HS-27A (cell line): ENCODE data around the gene NFIA.
A peak's percentile ranks its signal among the peaks of the same experiment; 100 is the strongest.

Experiments
- DNase-seq: peaks from one replicate; pipeline ENCODE4 v3.0.0-alpha.2; 2012; ENCODE audit warnings: low read depth, missing footprints

The NFIA gene

GRCh38 chr1:61370913-61371279 lies 288.5 kb downstream of the NFIA start:
- no peak for DNase-seq

GRCh38 chr1:61372944-61373343 lies 290.6 kb downstream of the NFIA start:
- DNase-seq, result no peak

- no peak for DNase-seq
These were observed 291.8 kb downstream of the NFIA start for GRCh38 chr1:61374156-61374555.

- no peak for DNase-seq
These were observed 292.9 kb downstream of the NFIA start for GRCh38 chr1:61375082-61375880.

- no peak for DNase-seq
These were observed 293.8 kb downstream of the NFIA start for GRCh38 chr1:61376151-61376550.

- DNase-seq, result no peak
These were observed 295.0 kb downstream of the NFIA start for GRCh38 chr1:61377242-61377958.

- no peak for DNase-seq
These were observed 296.3 kb downstream of the NFIA start for GRCh38 chr1:61378494-61379180.

DNA sequence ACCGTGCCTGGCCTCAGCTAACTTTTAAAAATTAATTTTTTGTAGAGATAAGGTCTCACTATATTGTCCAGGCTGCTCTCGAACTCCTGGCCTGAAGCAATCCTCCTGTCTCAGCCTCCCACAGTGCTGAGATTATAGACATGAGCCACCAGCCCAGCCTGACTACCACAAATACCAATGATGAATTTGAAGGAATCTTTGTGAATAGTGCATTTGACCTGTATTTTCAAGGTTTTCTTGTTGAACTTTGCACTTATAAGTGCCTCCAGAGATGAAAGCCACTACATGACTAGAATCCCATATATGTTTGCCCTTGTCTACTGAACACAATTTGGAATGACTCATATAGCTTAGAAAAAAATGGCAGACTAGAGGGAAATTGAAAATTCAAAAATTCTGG lies 297.3 kb downstream of the NFIA start:
- no peak for DNase-seq

GRCh38 chr1:61380561-61380960 lies 298.2 kb downstream of the NFIA start:
- no peak for DNase-seq

GRCh38 chr1:61386323-61386722 lies 304.0 kb downstream of the NFIA start:
- no peak for DNase-seq

DNA sequence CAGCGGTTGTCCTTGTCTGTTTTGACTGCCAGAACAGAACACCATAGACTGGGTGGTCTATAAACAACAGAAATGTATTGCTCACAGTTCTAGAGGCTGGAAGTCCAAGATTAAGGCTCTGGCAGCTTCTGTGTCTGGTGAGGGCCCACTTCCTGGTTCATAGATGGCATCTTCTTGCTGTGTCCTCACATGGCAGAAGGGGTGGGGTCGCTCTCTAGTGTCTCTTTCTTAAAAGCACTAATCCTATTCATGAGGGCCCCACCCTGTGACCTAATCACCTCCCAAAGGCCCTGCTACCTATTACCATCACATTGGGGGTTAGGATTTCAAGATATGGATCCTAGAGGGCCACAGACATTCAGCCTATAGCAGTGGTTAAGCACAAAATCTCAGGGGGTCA lies 304.4 kb downstream of the NFIA start:
- no peak for DNase-seq

DNA sequence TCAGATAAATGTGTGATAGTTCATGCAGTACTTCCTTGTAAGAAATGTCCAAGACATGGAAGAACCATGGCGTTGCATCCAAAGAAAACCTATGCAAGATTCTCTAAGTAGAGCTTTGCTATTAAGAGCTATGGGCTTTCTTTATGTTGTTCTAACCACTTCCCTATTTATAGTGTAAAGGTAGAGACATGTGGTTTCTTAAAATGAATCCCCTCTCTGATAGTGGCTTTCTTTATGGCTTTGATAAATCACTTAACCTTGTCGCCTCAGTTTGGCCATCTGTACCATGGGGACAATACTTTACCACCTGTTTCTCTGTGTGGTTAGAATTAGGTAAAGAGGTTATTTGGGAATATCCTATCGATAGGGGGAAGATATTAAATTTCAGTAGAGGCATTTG lies 305.5 kb downstream of the NFIA start:
- no peak for DNase-seq

- DNase-seq, result peak; percentile 22
These were observed 306.2 kb downstream of the NFIA start for GRCh38 chr1:61388566-61388965.

DNA sequence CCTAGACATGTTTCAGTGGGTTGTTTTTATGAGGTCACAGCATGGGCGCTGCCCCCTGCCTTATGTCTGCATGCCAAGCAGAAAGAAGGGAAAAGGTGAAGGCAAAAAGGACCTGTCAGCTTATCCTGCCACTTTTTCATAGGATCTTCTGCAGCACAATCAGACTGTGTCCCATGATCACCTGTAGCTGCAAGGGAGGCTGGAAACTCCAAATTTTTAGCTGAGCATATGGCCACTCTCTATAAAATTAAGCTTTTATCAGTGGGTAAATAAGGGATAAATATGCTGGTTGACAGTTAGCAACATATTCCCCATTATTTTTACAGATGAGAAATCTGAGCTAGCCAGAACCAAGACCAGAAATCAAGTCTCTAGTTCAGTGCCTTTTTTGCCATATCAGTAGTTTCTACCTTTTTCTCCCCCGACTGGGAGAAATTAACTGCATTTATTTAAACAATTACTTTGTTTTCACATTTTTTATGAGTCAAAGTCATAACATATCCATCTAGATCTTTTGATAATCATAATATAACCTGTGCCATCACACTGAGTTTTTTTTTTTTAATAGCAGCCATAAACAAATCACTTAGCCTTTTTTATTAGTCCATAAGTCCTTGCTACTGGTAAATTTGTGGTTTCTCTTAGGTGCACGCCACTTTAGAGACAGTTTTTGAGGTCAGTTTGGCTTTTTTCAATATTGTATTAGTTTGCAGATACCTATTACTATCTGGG lies 307.0 kb downstream of the NFIA start:
- DNase-seq, result no peak

GRCh38 chr1:61389926-61390845 lies 307.8 kb downstream of the NFIA start:
- no peak for DNase-seq

- no peak for DNase-seq
These were observed 309.4 kb downstream of the NFIA start for GRCh38 chr1:61391730-61392129.

DNA sequence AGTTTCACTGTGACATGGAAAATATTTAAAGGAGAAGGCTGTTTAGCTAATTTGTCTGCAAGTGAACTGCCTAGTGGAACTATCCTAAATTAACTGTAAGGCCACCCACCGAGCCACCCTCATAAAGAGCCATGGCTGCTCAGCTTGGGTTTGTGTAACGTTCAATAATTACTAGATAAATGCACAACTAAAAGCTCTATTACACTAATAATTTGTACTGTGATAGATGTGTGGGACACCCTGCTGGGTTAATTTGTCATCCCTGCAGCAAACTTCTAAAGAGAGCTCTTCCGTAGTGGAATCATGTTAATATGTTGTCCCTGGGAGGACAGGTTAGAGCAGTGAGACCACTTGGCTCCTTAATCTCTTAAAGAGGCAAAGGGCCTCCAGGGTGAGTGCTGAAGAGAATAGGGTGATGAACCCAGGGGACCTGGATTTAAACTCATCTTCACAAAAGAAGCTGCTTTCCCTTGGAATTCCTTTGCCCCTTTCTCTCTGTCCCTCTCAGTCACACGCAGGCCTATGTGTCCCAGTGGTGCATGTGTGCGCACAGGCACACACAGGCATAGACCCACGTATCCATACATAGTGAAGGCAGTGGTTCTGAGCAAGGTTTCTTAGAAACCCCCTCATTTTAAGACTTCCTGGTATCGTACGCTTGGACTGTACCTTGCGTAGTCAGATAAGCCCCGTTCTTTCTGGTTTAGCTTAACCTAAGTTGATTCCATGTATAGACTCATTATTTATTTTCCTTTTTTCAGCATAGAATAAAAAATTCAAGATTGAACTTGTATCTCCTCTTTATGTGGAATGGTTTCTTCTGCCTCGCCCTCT lies 310.3 kb downstream of the NFIA start:
- no peak for DNase-seq

DNA sequence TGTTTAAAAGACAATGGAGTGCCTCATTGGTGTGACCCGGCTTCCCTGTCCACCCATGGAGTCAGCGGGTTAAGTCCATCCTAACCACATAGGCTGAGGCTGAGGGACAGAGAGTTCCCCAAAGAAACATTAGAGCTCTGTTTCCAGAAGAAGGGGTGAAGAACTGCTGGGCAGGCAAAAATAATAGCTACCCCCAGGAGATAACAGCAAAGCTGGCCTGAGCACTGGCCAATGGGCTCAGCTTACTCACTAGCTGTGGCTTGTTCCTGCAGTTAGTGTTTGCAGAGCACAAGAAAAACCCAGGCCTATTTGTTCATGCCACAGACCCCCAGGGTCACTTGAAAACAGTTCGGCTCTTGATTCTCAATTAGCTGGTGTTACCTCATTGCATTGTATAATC lies 311.2 kb downstream of the NFIA start:
- DNase-seq, result no peak

DNA sequence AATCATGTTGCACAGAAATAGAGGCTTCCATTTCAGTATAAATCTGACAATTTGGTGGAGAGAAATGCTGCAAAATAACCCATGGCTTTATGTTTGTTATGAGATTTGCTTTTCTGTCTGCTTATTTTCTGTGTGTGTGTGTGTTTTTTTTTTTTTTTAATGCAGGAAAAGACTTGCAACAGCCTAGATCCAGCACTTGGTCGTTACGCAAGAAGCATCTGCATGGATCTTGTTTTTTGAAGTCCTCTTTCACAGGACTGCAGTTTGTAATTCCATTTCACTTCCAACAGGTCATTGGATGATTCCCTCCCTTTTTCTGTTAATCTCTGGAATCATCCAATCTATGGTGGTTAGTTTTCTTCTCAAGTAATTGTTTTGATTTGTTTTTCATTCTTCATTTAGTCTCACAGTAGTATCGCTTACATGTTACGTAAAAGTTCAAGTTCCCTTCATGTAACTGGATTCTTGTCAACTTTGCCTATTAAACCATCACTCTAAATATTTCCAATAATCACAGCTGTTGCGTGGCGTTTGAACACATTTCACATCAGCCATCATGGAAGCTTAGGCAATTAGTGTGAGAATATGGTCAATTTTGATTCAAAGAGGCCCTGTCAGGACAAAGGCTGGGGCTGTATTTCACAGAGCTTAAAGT lies 312.9 kb downstream of the NFIA start:
- no peak for DNase-seq

DNA sequence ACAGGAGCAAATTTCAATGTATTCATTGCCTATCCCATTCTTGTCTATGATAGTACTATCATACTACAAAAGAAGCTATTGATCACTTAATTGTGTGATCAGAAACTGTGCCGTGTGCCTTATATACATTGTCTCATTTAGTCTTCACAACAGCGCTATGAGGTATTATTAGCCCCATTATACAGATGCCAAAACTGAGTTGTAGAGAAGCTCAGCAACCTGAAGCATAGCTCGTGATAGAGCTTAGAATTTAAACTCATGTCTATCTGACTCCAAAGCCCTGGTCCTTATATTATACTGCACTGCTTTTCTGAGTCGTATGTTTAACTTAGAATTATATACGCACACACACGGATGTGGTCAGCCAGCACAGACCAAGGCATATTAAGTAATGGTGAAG lies 315.1 kb downstream of the NFIA start:
- no peak for DNase-seq
